ENCODE results near the gene EIF2S1.
"Not testable (repeated sequence)": the region's sequence is repeated elsewhere in the genome, so short reads cannot be mapped to it uniquely, and the experiment has no call there.

Gene EIF2S1

DNA sequence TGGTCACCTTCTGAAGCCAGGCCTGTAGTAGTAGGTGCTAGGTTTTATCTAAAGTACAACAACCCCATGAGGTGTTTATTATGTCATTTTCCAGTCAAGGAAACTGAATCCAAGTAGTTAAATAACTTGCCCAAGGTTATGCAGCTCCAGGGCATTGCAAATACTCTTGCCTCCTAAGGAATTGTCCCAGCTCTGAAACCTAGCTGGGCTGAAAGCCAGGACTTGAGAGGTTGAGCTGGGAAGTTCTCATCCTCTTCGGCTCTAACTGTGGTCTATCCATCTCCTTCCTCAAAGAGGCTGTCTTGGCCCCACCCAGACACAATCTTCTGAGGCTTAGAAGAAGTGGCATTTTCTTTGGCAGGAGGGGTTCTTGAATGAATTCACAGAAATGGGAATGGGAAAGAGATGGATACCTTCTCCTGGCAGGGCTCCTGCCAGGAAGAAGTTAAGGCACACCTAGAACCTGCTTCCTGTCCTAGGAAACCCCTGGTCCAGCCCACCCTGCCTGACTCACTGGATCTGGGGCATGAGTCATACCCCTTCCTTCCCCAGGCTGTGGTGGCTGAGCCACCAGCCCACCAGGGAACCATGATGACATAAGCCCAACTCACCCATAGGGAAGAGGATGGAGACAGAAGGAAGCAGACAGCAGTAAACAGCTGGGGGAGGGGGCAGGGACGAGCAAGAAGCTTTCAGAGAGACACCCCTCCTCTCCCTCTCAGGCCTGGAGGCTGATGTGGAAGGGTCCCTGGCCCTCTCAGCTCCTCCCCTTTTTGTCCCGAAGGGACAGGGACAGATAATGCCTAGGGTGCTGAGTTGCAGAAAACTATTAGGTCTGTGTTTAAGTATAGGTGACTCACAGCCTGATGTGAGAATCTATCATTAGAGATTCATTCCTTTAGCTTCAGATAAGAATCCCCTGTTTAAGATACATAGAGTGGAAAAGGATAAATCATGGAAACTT lies 54.0 kb downstream of the EIF2S1 start:
- DNase-seq: no peak

DNA sequence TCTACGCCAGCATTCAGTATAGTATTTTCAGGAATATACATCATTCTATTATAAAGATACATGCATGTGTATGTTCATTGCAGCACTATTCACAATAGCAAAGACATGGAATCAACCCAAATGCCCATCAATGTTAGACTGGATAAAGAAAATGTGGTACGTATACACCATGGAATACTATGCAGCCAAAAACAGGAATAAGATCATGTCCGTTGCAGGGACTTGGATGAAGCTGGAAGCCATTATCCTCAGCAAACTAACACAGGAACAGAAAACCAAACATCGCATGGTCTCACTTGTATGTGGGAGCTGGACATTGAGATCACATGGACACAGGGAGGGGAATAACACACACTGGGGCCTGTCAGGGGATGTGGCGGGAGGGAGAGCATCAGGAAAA lies 55.5 kb downstream of the EIF2S1 start:
- DNase-seq: not testable (repeated sequence)

DNA sequence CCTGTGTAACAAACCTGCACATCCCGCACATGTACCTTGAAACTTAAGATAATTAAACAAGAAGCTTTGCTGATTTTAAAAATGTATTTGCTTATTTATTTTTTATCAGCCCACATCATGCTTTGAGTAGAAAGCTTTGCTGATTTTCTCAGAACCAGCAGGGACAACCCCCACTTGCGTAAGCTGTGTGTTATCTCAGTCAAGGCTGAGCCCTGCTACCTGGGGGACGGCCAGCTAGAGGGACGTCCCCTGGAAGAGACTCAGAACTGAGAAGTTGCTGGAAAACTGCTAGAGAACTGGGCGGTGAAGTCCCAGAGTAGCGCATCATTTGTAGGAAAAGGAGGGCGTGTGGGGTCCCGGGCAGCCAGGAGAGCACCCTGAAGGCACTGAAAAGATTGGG lies 56.0 kb downstream of the EIF2S1 start:
- no peak for DNase-seq

DNA sequence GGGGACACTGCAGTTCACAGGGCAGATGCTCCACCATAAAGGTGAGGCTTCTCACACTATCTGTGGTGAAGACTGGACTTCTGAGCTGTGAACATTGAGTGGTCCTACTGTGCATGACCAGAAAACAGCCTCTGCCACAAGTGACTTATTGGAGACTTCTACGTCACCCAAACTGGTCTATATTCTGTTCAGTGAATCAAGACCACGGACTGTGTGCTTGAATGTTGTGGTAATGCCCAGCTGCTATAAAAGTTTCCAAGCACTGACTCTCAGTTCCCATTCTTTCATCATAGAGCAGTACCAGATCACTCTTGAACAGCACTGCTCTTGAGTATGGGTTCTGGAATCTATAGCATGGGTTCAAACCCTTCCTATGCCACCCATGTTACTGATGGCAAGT lies 56.7 kb downstream of the EIF2S1 start:
- DNase-seq: no peak

DNA sequence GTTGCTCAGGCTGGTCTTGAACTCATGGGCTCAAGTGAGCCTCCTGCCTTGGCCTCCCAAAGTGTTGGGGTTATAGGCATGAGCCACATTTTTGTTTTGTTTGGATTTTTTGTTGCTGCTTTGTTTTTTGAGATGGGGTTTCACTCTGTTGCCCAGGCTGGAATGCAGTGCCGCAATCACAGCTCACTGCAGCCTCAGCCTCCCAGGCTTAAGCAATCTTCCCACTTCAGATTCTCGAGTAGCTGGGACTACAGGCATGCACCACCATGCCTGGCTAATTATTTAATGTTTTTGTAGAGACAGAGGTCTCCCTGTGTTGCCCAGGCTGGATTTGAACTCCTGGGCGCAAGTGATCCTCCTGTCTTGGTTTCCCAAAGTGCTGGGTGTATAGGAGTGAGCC lies 57.5 kb downstream of the EIF2S1 start:
- DNase-seq: no peak

DNA sequence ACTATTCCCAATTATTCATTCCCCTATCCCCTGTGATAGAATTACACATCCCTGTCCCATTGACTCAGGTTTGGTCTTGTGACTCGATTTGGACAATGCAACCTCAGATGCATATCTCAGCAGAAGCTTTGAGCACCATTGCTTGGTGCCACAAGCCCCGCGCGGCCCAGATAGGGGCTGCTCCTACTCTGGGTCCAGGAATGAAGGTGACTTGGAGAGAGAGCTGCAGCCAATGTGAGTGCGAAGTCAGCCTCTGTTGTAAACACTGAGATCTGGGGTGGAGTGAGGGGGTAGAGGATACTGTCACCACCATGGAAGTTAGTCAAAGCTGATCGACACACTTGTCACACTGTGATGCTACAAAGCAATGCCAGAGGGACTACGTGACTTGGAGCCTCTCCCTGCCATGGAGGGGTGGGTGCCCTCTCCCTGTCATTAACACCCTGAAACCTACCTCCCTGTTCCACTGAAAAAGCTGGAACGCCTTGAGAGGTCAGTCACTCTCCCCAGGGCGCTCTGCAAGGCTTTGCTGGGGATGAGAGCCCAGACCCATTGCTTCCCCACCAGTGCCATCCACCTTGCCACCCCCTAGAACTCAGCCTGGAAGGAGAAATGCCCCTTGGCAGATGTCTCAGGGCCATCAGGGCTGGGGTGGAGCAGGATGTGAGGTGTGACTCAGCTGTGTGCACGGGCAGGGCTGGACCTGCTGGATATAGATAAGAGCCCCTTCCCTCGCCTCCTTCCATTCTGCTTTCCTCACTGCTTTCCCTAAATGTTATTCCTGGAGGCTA lies 58.5 kb downstream of the EIF2S1 start:
- DNase-seq: no peak

DNA sequence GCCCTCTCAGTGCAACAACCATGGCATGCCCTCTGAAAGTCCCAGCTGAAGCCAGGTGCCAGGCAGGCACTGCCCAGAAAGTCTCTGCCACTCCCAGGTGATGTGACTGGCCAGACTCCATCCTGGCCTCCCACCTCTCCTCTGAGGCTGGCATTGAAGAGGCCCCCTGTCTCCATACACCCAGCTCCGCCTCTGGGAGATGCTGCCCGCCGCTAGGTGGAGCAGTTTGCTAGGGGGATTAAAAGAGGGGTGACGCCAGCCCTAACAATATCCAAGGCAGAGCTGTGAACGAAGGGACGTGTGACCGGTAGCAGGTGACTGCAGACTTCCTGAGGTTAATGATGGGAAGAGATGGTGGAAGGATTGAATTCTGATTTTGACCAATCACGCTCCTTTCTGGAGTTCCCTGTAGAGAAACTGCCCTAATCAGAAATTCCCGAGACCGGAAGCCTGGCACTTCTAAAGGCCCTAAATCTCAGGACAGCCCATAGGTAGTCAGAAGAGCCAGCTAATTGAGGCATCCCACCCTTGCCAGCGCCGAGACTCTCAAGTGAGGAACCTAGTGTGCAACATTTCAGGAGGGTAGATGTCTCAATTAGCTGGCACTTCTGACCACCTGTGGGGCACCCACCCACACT lies 60.1 kb downstream of the EIF2S1 start:
- DNase-seq: no peak

DNA sequence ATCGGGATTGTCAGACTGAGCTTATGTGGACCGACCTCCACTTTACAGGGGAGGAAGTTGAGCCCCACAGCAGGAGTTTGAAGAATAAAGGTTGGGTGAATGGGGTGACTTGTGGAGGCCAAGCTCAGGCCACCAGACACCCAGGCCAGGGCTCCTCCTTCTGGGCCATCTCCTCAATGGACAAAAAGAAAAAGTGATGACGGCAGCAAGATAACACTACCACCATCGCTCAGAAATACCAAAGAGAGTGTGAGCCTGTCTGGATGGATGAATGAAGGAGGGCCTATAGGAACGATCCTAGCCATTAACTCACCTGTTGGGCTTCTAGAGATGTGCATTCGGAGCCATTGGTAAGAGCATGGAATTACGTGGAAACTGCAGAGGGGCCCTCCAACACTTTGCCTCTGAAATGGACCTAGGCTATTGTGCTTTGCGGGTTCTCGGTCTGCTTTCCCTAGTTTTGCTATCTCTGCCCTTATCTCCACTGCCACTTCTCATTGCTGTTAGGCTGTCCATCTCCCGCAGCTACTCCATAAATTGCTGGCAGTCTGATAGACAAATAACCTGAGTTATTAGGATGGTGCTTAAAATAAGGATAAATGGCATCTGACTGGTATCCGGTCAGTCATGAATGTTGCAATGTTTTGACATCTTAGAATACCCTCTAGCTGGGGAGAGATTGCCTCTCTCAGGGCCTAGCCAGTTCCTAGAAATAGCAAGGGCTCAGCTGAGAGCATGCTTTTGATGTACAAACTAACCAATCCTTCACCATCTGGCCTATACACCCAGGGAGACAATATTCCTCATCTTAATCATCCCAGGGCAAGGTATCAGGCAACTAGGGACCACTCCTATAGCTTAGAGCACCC lies 61.5 kb downstream of the EIF2S1 start:
- DNase-seq: no peak

DNA sequence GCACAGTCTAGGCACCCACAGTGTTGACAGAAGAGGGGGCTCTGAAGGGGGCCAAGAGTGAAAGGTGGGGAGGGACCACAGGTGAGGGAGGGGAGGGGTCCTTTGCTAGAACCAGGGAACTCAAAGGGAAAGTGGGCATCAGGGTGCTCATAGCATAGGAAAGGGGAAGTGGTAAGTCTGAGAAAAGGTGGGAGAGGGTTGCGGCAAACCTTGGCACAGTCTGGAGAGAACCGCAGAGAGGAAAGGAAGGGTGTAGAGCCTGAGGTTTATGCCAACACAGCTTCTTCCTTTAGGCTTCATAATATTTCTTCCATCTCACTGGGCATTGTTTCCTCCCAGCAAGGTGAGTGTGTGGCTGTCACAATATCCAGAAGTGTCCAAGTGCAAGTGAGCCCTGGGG lies 63.3 kb downstream of the EIF2S1 start:
- DNase-seq: no peak

DNA sequence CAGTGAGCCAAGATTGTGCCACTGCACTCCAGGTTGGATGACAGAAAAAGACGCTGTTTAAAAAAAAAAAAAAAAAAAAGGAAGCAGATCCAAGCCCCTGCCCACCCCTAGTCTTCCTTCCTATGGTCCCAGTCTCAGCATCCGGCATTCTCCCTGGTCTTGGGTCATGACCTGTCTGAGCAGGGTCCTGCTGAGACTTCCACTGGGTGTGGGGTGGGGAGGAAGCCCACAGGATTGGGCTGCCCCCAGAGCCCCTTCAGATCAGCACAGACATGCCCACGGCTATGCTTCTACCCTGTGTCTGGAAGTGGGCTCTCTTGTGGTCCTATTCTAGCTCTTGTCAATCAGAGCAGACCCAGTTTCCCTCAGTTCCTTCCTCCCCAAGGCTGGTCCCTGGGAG lies 64.4 kb downstream of the EIF2S1 start:
- DNase-seq: no peak

DNA sequence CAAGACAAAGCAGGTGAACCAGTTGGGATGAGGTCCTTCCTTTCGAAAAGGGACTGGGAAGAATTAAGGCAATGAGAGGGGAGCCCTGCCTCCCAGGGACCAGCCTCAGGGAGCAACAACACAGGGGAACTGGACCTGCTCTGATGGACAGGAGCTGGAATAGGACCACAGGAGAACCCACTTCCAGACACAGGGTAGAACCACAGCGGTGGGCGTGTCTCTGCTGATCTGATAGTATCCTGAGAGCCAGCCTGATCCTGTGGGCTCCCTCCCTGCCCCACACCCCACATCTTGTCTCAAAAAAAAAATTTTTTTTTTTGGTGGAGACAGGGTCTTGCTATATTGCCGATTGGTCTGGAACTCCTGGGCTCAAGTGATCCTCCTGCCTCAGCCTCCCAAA lies 65.5 kb downstream of the EIF2S1 start:
- no peak for DNase-seq

DNA sequence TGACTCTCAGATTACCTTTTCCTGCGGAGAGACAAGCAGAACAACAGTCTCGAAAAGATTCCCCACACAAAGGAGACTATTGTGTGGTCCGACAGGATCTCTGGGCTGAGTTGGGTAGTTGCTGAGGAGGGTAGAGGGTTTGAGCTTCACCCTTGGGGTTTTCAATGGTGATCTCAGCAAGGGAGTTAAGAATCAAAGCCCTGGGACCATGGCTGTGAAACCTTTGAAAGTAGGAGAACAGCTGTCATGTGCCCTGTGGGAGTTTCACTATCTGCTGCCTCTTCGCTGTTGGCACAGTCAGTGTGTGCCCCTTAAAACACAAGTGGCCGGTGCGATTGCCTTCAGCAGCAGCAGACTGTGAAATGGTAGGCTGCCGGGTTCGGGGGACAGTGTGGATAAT lies 66.0 kb downstream of the EIF2S1 start:
- no peak for DNase-seq

DNA sequence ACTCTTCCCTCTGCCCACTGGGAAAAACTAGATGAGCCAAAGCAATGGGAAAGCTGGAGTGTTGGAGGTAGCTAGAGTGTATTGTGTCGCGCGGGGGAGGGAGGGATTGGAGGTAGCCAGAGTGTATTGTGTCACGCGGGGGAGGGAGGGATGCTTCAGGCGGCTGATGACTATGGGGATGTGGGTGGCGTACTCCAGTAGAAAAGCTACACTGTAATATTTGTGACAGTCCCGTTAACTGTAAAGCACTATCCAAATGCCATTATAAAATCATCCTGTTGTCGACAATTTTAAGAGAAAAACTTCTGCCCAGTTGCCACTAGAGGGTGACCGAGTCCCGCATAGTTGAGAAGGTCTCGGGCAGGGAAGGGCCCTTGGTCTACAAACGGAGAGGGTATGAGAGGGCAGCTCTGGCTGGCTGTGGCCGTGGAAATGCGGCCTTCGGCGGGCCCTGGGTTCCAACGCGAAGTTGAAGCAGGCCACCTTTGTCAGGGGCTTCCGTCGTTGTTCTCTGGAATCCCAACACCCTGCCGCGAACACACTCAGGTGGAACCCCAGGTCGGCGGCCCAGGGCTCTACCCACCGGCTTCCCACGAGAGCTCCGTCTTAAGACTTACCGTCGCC lies 67.0 kb downstream of the EIF2S1 start:
- DNase-seq: peak; percentile 62

DNA sequence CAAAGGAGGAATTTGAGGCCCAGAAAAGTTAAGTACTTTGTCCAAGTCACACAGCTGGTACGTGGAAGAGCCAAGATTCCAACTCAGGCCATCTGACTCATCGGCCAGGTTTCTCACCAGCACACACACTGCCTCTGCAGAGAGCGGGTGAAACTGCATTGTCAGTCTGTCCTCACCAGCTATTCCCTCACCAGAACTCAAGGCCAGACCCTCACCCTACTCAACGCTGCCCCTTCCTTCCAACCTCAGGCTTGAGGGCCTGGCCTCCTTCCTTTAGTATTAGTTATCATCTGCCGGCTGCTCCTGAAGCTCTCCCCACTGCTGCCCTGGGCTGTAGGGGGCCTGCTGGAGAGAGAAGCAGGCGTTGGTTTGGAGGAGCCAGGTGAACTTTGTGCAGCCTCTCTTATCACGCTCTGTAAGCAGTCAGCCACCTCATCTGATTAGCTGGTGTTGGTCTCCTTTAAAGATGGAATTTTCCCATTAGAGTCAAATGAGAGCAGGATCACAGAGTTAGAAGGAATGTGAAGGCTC lies 68.4 kb downstream of the EIF2S1 start:
- no peak for DNase-seq

DNA sequence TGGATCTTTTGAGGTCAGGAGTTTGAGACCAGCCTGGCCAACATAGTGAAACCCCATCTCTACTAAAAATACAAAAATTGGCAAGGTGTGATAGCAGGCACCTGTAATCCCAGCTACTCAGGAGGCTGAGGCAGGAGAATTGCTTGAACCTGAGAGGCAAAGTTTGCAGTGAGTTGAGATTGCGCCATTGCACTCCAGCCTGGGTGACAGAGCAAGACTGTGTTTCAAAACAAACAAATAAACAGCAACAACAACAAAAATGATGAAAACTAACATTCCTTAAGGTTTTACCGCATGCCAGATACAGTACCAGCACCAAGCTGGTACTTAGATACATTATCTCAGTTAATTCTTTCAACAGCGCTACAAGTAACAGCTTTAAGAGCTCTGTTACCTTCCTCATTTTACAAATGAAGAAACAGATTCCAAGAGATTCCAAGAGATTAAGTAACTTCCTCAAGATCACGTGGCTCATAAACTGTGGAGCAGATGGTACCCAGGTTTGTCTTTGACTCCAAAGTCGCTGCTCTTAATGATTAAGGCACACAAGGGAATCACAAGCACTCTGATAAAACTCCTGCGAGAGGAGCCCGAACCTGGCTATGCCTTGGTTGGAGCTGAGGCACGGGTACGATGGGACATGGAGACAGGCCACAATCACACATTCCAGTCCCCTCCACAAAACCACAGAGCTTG lies 69.5 kb downstream of the EIF2S1 start:
- no peak for DNase-seq

DNA sequence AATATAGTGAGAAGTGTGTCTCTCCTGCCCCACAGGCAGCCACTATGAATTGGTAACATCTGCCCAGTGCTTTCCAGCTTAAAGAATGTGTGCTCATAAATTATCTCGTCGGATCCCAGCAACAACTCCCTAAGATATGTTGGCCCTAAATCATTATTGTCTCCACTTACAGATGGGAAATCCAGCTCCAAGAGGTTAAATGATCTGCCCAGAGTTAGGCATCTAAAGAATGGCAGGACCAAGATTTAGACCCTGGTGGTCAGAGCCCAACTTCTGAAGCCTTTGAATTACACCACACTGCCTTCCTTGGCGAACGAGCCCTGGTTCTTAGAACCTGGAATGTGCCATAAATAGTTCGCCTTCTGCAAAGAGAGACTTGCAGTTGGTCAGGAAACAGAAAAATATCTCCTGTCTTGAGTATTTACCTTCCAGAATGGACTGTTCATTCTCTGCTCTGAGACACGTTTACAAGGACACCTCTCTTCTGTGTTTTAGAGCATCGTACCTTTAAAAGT lies 72.0 kb downstream of the EIF2S1 start:
- DNase-seq: no peak

DNA sequence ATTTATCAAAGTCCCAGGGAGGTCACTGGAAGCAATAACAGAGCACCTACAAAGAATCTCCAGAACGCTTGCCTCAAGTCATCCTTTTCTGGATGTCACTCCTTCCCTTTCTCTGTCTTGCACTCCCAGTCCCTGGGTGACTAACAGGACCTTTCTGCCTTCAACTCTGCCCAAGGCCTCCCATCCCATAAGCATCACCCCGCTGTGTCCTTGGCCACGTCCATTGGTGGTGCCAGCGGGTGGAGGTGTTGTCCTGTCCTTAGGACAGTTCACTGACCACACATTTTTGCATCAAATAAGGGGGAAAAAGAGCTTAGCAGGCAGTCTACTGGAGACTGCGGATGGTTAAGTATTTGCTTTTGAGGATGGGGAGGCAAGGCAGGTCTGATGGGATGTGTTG lies 75.5 kb downstream of the EIF2S1 start:
- DNase-seq: no peak
